Fibroblast of lung (primary cell): Measurements from ENCODE around the gene C1orf74. TPM values are rescaled to one million over a fixed set of nuclear protein-coding genes. Genes with fewer than 3 reads are reported as not detected.
A peak's percentile ranks its signal among the peaks of the same experiment; 100 is the strongest.

Experiments used
- DNase-seq, 2 donors: peaks; one replicate each; pipeline versions ENCODE4 v3.0.0 to v3.0.0-alpha.2; 2010; ENCODE audit warnings: low read depth in 2 of 2
- H2AFZ ChIP-seq: 2 replicates; pipeline ENCODE4 v1.5.1; 2012; ENCODE audit warnings: low read length, control low read depth, inconsistent platforms
- H3K27ac ChIP-seq: 2 replicates; pipeline ENCODE4 v1.5.1; 2011; ENCODE audit warnings: low read length, control low read depth; ENCODE audit not compliant: insufficient read depth
- H3K27me3 ChIP-seq: 2 replicates; pipeline ENCODE4 v1.5.1; 2011; ENCODE audit warnings: mild to moderate bottlenecking, low read length; ENCODE audit not compliant: control insufficient read depth, insufficient read depth
- H3K36me3 ChIP-seq: 2 replicates; pipeline ENCODE4 v1.5.1; 2011; ENCODE audit warnings: low read length; ENCODE audit not compliant: control insufficient read depth, insufficient read depth
- H3K4me1 ChIP-seq: 2 replicates; pipeline ENCODE4 v1.5.1; 2011; ENCODE audit warnings: low read length; ENCODE audit not compliant: control insufficient read depth, insufficient read depth; ENCODE audit errors: extremely low read depth
- H3K4me2 ChIP-seq: 2 replicates; pipeline ENCODE4 v1.5.1; 2011; ENCODE audit warnings: low read length, control low read depth; ENCODE audit not compliant: insufficient read depth; ENCODE audit errors: extremely low read depth
- H3K4me3 ChIP-seq, 4 experiments: fragments of 200-600 bp in 1 of 4; sonication (generic) in 1 of 4; replicated peaks in 1 of 4; 2 replicates each; pipeline ENCODE4 v1.5.1; 2011 to 2016; ENCODE audit warnings: low read length in 4 of 4, low read depth in 3 of 4, mild to moderate bottlenecking in 3 of 4, control low read depth in 2 of 4, inconsistent platforms in 1 of 4, mixed read lengths in 1 of 4; ENCODE audit not compliant: insufficient read depth in 1 of 4; ENCODE audit errors: control extremely low read depth in 1 of 4
- H3K79me2 ChIP-seq: 2 replicates; pipeline ENCODE4 v1.5.1; 2012; ENCODE audit warnings: mild to moderate bottlenecking, low read length, inconsistent platforms; ENCODE audit not compliant: control insufficient read depth, insufficient read depth
- H3K9ac ChIP-seq: 2 replicates; pipeline ENCODE4 v1.5.1; 2011; ENCODE audit warnings: mild to moderate bottlenecking, low read length, control low read depth; ENCODE audit not compliant: insufficient read depth
- H3K9me3 ChIP-seq: 2 replicates; pipeline ENCODE4 v1.5.1; 2012; ENCODE audit warnings: low read depth, low read length; ENCODE audit not compliant: control insufficient read depth, insufficient read depth
- H4K20me1 ChIP-seq: 2 replicates; pipeline ENCODE4 v1.5.1; 2011; ENCODE audit warnings: low read length; ENCODE audit not compliant: control insufficient read depth, insufficient read depth; ENCODE audit errors: extremely low read depth
- EZH2 ChIP-seq: IDR thresholded peaks from 2 replicates; pipeline ENCODE4 v1.5.1; 2012; ENCODE audit warnings: low read length, control low read depth, mild to moderate bottlenecking; ENCODE audit errors: missing control alignments
- polyA plus RNA-seq, 2 donors: library from polyadenylated mRNA; depleted of rRNA in 1 of 2; stranded (reverse) in 1 of 2; unstranded in 1 of 2; fragments of >200 nt; gene quantifications; 2 replicates each; pipeline ENCODE4 v1.2.1, GENCODE V29; 2011 to 2012; ENCODE audit warnings: missing spikeins in 1 of 2
- total RNA-seq: library from RNA; depleted of rRNA; stranded (reverse); fragments of >200 nt; gene quantifications from 2 replicates; pipeline ENCODE4 v1.2.1, GENCODE V29; 2014
- TF ChIP-seq, protein P1 (sequence below), 2 donors: IDR thresholded peaks in 1 of 2; conservative IDR thresholded peaks in 1 of 2; 1 replicate in 1 of 2; 2 replicates in 1 of 2; pipeline ENCODE4 v1.5.1; 2011 to 2012; ENCODE audit warnings: low read length in 2 of 2, control low read depth in 1 of 2, inconsistent platforms in 1 of 2, low read depth in 1 of 2, mild to moderate bottlenecking in 1 of 2

Gene C1orf74
- total and polyA plus RNA-seq, 2 donors (not counting 1 experiment from before 2014, with no cell fraction given), result 2.2 to 4.3 TPM

- Histone ChIP-seq H2AFZ (no peak overlapping the region), H3K4me1 (peaks cover 10% of the 10 kb centered on the region), H3K9ac (no peak overlapping the region), H3K4me3 (peak overlapping the region in 2 of 4 experiments; percentile 90 to 96), H4K20me1 (no peaks in the 10 kb centered on the region), H3K4me2 (peak overlapping the region; percentile 19), H3K27ac (no peak overlapping the region), H3K27me3 (no peaks in the 10 kb centered on the region), H3K36me3 (peaks cover 9% of the 10 kb centered on the region), H3K9me3 (no peaks in the 10 kb centered on the region), H3K79me2 (peaks cover 21% of the 10 kb centered on the region)
- TF ChIP-seq EZH2, result no peak
- TF ChIP-seq, protein P1, sequence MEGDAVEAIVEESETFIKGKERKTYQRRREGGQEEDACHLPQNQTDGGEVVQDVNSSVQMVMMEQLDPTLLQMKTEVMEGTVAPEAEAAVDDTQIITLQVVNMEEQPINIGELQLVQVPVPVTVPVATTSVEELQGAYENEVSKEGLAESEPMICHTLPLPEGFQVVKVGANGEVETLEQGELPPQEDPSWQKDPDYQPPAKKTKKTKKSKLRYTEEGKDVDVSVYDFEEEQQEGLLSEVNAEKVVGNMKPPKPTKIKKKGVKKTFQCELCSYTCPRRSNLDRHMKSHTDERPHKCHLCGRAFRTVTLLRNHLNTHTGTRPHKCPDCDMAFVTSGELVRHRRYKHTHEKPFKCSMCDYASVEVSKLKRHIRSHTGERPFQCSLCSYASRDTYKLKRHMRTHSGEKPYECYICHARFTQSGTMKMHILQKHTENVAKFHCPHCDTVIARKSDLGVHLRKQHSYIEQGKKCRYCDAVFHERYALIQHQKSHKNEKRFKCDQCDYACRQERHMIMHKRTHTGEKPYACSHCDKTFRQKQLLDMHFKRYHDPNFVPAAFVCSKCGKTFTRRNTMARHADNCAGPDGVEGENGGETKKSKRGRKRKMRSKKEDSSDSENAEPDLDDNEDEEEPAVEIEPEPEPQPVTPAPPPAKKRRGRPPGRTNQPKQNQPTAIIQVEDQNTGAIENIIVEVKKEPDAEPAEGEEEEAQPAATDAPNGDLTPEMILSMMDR (conservative IDR thresholded peaks at IDR 0.05 in 1 of 2, IDR thresholded peaks at IDR 0.05 in 1 of 2; ENCODE audit: low read depth in 1 of 2, low read length in 2 of 2), result no peak
- no peak for DNase-seq
These were observed 45.4 kb upstream of the C1orf74 start for GRCh38 chr1:209829716-209830115.

- peak; percentile 97 to 98 for DNase-seq
- no peaks in the 10 kb centered on the region for H4K20me1 ChIP-seq
- no peak for TF ChIP-seq EZH2
- TF ChIP-seq, protein P1 (conservative IDR thresholded peaks at IDR 0.05 in 1 of 2, IDR thresholded peaks at IDR 0.05 in 1 of 2; ENCODE audit: low read depth in 1 of 2, low read length in 2 of 2), result peak; percentile 76 to 82
- peaks cover 10% of the 10 kb centered on the region for H3K4me1 ChIP-seq
- peak within 1 kb of the TSS; percentile 76 for H3K27ac ChIP-seq
- H3K36me3 ChIP-seq, result peaks cover 1% of the 10 kb centered on the region
- H3K9me3 ChIP-seq, result no peaks in the 10 kb centered on the region
- H3K4me3 ChIP-seq, result peak within 1 kb of the TSS; percentile 90 to 97 (median 96)
- H3K9ac ChIP-seq, result peak within 1 kb of the TSS; percentile 59
- peaks cover 17% of the 10 kb centered on the region for H3K79me2 ChIP-seq
- H3K27me3 ChIP-seq, result no peaks in the 10 kb centered on the region
- H2AFZ ChIP-seq, result peak within 1 kb of the TSS; percentile 93
- peak within 1 kb of the TSS; percentile 82 for H3K4me2 ChIP-seq
These were observed 43.3 kb upstream of the C1orf74 start, which contains the start of gene UTP25 for GRCh38 chr1:209827384-209828262. Gene UTP25, plus strand, starts transcription at chr1:209827972. Its CDS starts 92 bp downstream, at chr1:209828064.

DNA sequence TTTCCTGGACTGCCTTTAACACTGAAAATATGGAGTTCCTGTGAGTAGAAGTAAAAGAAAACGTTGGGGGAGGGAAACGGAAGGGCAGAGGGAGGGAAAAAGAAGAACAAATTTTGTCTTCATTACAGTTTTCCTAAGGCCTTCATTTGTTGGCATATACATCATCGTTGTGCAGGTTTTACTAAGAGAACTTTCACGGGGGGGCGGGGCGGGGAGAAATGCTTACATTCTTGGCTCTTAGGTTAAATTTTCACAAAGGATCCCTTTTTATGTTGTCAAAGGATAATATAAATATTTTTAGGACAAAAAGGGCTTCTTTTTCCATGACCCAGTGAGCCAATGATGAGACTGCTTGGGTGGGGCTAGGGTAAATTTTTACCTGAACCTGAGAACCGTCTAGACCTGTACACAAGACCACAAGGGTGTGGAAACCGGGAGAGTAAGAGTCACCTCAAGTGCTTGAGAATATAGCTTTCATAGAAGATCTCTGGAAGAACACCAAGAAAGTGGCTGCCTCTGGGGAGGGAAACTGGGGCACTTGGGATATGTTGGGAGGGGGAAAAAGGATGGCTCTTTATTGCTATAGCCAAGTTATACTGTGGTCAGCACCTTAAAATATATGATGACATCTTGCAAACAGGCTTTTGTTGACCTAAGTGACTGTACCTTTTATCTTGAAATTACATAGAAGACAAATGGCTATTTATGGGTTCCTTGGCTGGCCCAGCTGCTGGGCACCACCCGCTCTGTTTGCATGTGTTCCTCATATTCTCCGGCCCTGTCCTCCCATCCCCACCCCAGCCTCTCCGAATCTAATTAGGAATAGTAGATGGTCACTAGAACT lies 41.5 kb upstream of the C1orf74 start:
- Histone ChIP-seq H3K4me3 (no peak overlapping the region), H3K9ac (no peak overlapping the region), H3K27ac (no peak overlapping the region), H3K36me3 (no peaks in the 10 kb centered on the region), H3K4me1 (peaks cover 8% of the 10 kb centered on the region), H2AFZ (no peak overlapping the region), H3K4me2 (no peak overlapping the region), H3K9me3 (no peaks in the 10 kb centered on the region), H4K20me1 (no peaks in the 10 kb centered on the region), H3K79me2 (peaks cover 13% of the 10 kb centered on the region), H3K27me3 (no peaks in the 10 kb centered on the region)
- DNase-seq, result no peak
- TF ChIP-seq, protein P1 (conservative IDR thresholded peaks at IDR 0.05 in 1 of 2, IDR thresholded peaks at IDR 0.05 in 1 of 2; ENCODE audit: low read depth in 1 of 2, low read length in 2 of 2), result no peak
- no peak for TF ChIP-seq EZH2
